Endothelial cell (in vitro differentiated cells): ENCODE data around the gene LRFN2. TPM values are rescaled to one million over a fixed set of nuclear protein-coding genes. Genes with fewer than 3 reads are reported as not detected.

Experiments
- DNase-seq: peaks from one replicate; pipeline ENCODE4 v3.0.0; 2021; ENCODE audit warnings: low spot score
- H3K27ac Mint-ChIP-seq: one replicate; pipeline ENCODE4 v1.8.0; 2021; ENCODE audit warnings: mixed read lengths, inconsistent platforms; ENCODE audit not compliant: unreplicated experiment
- H3K27me3 Mint-ChIP-seq: one replicate; pipeline ENCODE4 v1.8.0; 2021; ENCODE audit warnings: mild to moderate bottlenecking, moderate library complexity, mixed read lengths, inconsistent platforms; ENCODE audit not compliant: unreplicated experiment
- H3K36me3 Mint-ChIP-seq: one replicate; pipeline ENCODE4 v1.8.0; 2021; ENCODE audit warnings: mild to moderate bottlenecking, low read depth, mixed read lengths, inconsistent platforms; ENCODE audit not compliant: unreplicated experiment
- H3K4me1 Mint-ChIP-seq: one replicate; pipeline ENCODE4 v1.8.0; 2021; ENCODE audit warnings: mild to moderate bottlenecking, mixed read lengths, inconsistent platforms; ENCODE audit not compliant: unreplicated experiment
- H3K4me3 Mint-ChIP-seq: one replicate; pipeline ENCODE4 v1.8.0; 2021; ENCODE audit warnings: mild to moderate bottlenecking, mixed read lengths, inconsistent platforms; ENCODE audit not compliant: unreplicated experiment
- H3K9me3 Mint-ChIP-seq: one replicate; pipeline ENCODE4 v1.8.0; 2021; ENCODE audit warnings: mixed read lengths, inconsistent platforms; ENCODE audit not compliant: unreplicated experiment
- CTCF ChIP-seq: fragments of 200-600 bp; sonication (generic); IDR thresholded peaks from one replicate; pipeline ENCODE4 v1.5.0; 2021; ENCODE audit warnings: antibody characterized with exemption; ENCODE audit not compliant: unreplicated experiment
- total RNA-seq: library from RNA; stranded (reverse); fragmentation: NEBNext Ultra II Directional; extraction: Animal tissue kit (Norgen Biotek cat#: 25700); gene quantifications from one replicate; pipeline ENCODE4 v1.2.1, GENCODE V29; 2021; ENCODE audit not compliant: unreplicated experiment

LRFN2 gene
- total RNA-seq, 1 donor from 2014 or later = 0.59 TPM

GRCh38 chr6:40466986-40467539 lies 120.1 kb downstream of the LRFN2 start:
- no peaks in the 10 kb centered on the region for H3K9me3 Mint-ChIP-seq
- peaks cover 7% of the 10 kb centered on the region for H3K27me3 Mint-ChIP-seq
- no peak overlapping the region for H3K4me3 Mint-ChIP-seq
- no peak for TF ChIP-seq CTCF
- H3K4me1 Mint-ChIP-seq = no peaks in the 10 kb centered on the region
- DNase-seq = no peak
- no peaks in the 10 kb centered on the region for H3K36me3 Mint-ChIP-seq
- no peak overlapping the region for H3K27ac Mint-ChIP-seq

GRCh38 chr6:40461643-40462042 lies 125.5 kb downstream of the LRFN2 start:
- Mint-ChIP-seq H3K27ac (no peak overlapping the region), H3K9me3 (no peaks in the 10 kb centered on the region), H3K4me1 (no peaks in the 10 kb centered on the region), H3K36me3 (no peaks in the 10 kb centered on the region), H3K27me3 (peaks cover 2% of the 10 kb centered on the region), H3K4me3 (no peak overlapping the region)
- no peak for TF ChIP-seq CTCF
- no peak for DNase-seq

GRCh38 chr6:40460380-40460779 lies 126.8 kb downstream of the LRFN2 start:
- Mint-ChIP-seq H3K4me3 (no peak overlapping the region), H3K9me3 (no peaks in the 10 kb centered on the region), H3K4me1 (no peaks in the 10 kb centered on the region), H3K27ac (no peak overlapping the region), H3K36me3 (no peaks in the 10 kb centered on the region), H3K27me3 (peaks cover 1% of the 10 kb centered on the region)
- DNase-seq = no peak
- TF ChIP-seq CTCF = no peak

- Mint-ChIP-seq H3K9me3 (no peaks in the 10 kb centered on the region), H3K27ac (no peak overlapping the region), H3K27me3 (peaks cover 1% of the 10 kb centered on the region), H3K36me3 (no peaks in the 10 kb centered on the region), H3K4me1 (no peaks in the 10 kb centered on the region), H3K4me3 (no peak overlapping the region)
- TF ChIP-seq CTCF = no peak
- no peak for DNase-seq
Measured at GRCh38 chr6:40457261-40457660, 129.9 kb downstream of the LRFN2 start.

GRCh38 chr6:40456390-40457013 lies 130.7 kb downstream of the LRFN2 start:
- Mint-ChIP-seq H3K27ac (no peak overlapping the region), H3K4me1 (no peaks in the 10 kb centered on the region), H3K36me3 (no peaks in the 10 kb centered on the region), H3K27me3 (peaks cover 1% of the 10 kb centered on the region), H3K4me3 (no peak overlapping the region), H3K9me3 (no peaks in the 10 kb centered on the region)
- DNase-seq = no peak
- TF ChIP-seq CTCF = no peak
